Mesendoderm (in vitro differentiated cells): Measurements from ENCODE around the gene FGGY.

Experiments
- DNase-seq: peaks from one replicate; pipeline ENCODE4 v3.0.0; 2013
- H2AK5ac ChIP-seq: 2 replicates; pipeline ENCODE4 v1.6.1; 2013; ENCODE audit warnings: low read length, inconsistent platforms
- H2BK120ac ChIP-seq: 2 replicates; pipeline ENCODE4 v1.6.1; 2013; ENCODE audit warnings: low read depth, mild to moderate bottlenecking, low read length, moderate library complexity, mixed read lengths
- H2BK15ac ChIP-seq: replicated peaks from 2 replicates; pipeline ENCODE4 v1.6.1; 2013; ENCODE audit warnings: low read depth, mild to moderate bottlenecking, moderate library complexity
- H2BK5ac ChIP-seq: 2 replicates; pipeline ENCODE4 v1.6.1; 2013; ENCODE audit warnings: low read length, inconsistent platforms
- H3K18ac ChIP-seq: 2 replicates; pipeline ENCODE4 v1.6.1; 2013; ENCODE audit warnings: mild to moderate bottlenecking, low read length, mixed read lengths
- H3K23ac ChIP-seq: one replicate; pipeline ENCODE4 v1.6.1; 2013; ENCODE audit warnings: low read length
- H3K27ac ChIP-seq: 2 replicates; pipeline ENCODE4 v1.5.1; 2013; ENCODE audit warnings: low read depth, mild to moderate bottlenecking, inconsistent platforms, low read length, moderate library complexity
- H3K27me3 ChIP-seq: 2 replicates; pipeline ENCODE4 v1.6.1; 2013; ENCODE audit warnings: low read length, control low read depth, mild to moderate bottlenecking, inconsistent platforms; ENCODE audit not compliant: insufficient read depth, poor library complexity
- H3K36me3 ChIP-seq: 2 replicates; pipeline ENCODE4 v1.6.1; 2013; ENCODE audit warnings: low read length, inconsistent platforms; ENCODE audit not compliant: control insufficient read depth, insufficient read depth
- H3K4ac ChIP-seq: one replicate; pipeline ENCODE4 v1.6.1; 2013; ENCODE audit warnings: low read depth, mild to moderate bottlenecking, low read length, moderate library complexity
- H3K4me1 ChIP-seq: 2 replicates; pipeline ENCODE4 v1.6.1; 2013; ENCODE audit warnings: low read depth, low read length, inconsistent platforms; ENCODE audit not compliant: control insufficient read depth
- H3K4me2 ChIP-seq: 2 replicates; pipeline ENCODE4 v1.6.1; 2013; ENCODE audit warnings: low read length
- H3K4me3 ChIP-seq: 2 replicates; pipeline ENCODE4 v1.5.1; 2013; ENCODE audit warnings: mild to moderate bottlenecking, low read length
- H3K56ac ChIP-seq: one replicate; pipeline ENCODE4 v1.6.1; 2013; ENCODE audit warnings: low read length
- H3K79me1 ChIP-seq: 2 replicates; pipeline ENCODE4 v1.6.1; 2013; ENCODE audit warnings: low read length, inconsistent platforms
- H3K79me2 ChIP-seq: 2 replicates; pipeline ENCODE4 v1.6.1; 2013; ENCODE audit warnings: mild to moderate bottlenecking, low read length; ENCODE audit not compliant: control insufficient read depth, insufficient read depth
- H3K9ac ChIP-seq: 2 replicates; pipeline ENCODE4 v1.6.1; 2013; ENCODE audit warnings: low read length, inconsistent platforms
- H4K5ac ChIP-seq: one replicate; pipeline ENCODE4 v1.6.1; 2013; ENCODE audit warnings: low read length
- H4K8ac ChIP-seq: one replicate; pipeline ENCODE4 v1.6.1; 2013; ENCODE audit warnings: low read depth, mild to moderate bottlenecking, control low read depth, low read length, moderate library complexity
- WGBS: extraction: QIAGEN DNeasy Blood & Tissue Kit; methylation state at CpG from one replicate; pipeline ENCODE4 v1.1.7; 2013; ENCODE audit warnings: low lambda C conversion rate, missing lambda C conversion rate; ENCODE audit not compliant: insufficient coverage; ENCODE audit errors: extremely low coverage; 5-methylcytosine and 5-hydroxymethylcytosine counted together

Gene FGGY

GRCh38 chr1:59318271-59318860, 21.5 kb downstream of the FGGY start:
- Histone ChIP-seq H4K8ac (no peak overlapping the region), H2BK120ac (no peak overlapping the region), H3K9ac (no peak overlapping the region), H4K5ac (no peak overlapping the region), H3K36me3 (no peaks in the 10 kb centered on the region), H2AK5ac (no peak overlapping the region), H3K79me1 (no peaks in the 10 kb centered on the region), H2BK5ac (no peak overlapping the region), H2BK15ac (no peak overlapping the region), H3K4me3 (no peak overlapping the region), H3K4ac (no peak overlapping the region), H3K4me2 (no peak overlapping the region), H3K27me3 (no peaks in the 10 kb centered on the region), H3K23ac (no peak overlapping the region), H3K4me1 (peaks cover 7% of the 10 kb centered on the region), H3K56ac (no peak overlapping the region), H3K18ac (no peak overlapping the region), H3K79me2 (no peaks in the 10 kb centered on the region), H3K27ac (no peak overlapping the region)
- WGBS = no CpG with 5 or more reads among the region's 6 CpGs
- DNase-seq = no peak

- Histone ChIP-seq H3K27me3 (no peaks in the 10 kb centered on the region), H3K18ac (no peak overlapping the region), H4K8ac (no peak overlapping the region), H2BK5ac (no peak overlapping the region), H2BK15ac (no peak overlapping the region), H3K27ac (no peak overlapping the region), H2AK5ac (no peak overlapping the region), H3K4me3 (no peak overlapping the region), H3K9ac (no peak overlapping the region), H3K36me3 (no peaks in the 10 kb centered on the region), H3K56ac (no peak overlapping the region), H3K4me1 (no peaks in the 10 kb centered on the region), H4K5ac (no peak overlapping the region), H3K79me2 (no peaks in the 10 kb centered on the region), H3K23ac (no peak overlapping the region), H3K4me2 (no peak overlapping the region), H3K4ac (no peak overlapping the region), H3K79me1 (no peaks in the 10 kb centered on the region), H2BK120ac (no peak overlapping the region)
- no CpG with 5 or more reads among the region's 4 CpGs for WGBS
- no peak for DNase-seq
Measured at GRCh38 chr1:59322394-59322793, 25.5 kb downstream of the FGGY start.

GRCh38 chr1:59322814-59323213, 25.9 kb downstream of the FGGY start:
- H3K56ac ChIP-seq = no peak overlapping the region
- no peak overlapping the region for H3K23ac ChIP-seq
- H2BK5ac ChIP-seq = no peak overlapping the region
- H3K79me2 ChIP-seq = no peaks in the 10 kb centered on the region
- no peaks in the 10 kb centered on the region for H3K36me3 ChIP-seq
- H3K4me1 ChIP-seq = no peaks in the 10 kb centered on the region
- no peak overlapping the region for H3K4me3 ChIP-seq
- no peak overlapping the region for H3K4ac ChIP-seq
- H3K27me3 ChIP-seq = no peaks in the 10 kb centered on the region
- H4K8ac ChIP-seq = no peak overlapping the region
- no peaks in the 10 kb centered on the region for H3K79me1 ChIP-seq
- no peak overlapping the region for H3K9ac ChIP-seq
- H4K5ac ChIP-seq = no peak overlapping the region
- no peak overlapping the region for H3K18ac ChIP-seq
- H2AK5ac ChIP-seq = no peak overlapping the region
- H2BK120ac ChIP-seq = no peak overlapping the region
- no CpG with 5 or more reads among the region's 2 CpGs for WGBS
- no peak overlapping the region for H2BK15ac ChIP-seq
- H3K27ac ChIP-seq = no peak overlapping the region
- no peak overlapping the region for H3K4me2 ChIP-seq
- DNase-seq = no peak

GRCh38 chr1:59323879-59324278, 27.0 kb downstream of the FGGY start:
- no peaks in the 10 kb centered on the region for H3K36me3 ChIP-seq
- no peak overlapping the region for H3K23ac ChIP-seq
- no CpG with 5 or more reads among the region's 3 CpGs for WGBS
- no peaks in the 10 kb centered on the region for H3K4me1 ChIP-seq
- no peak overlapping the region for H3K27ac ChIP-seq
- H3K4ac ChIP-seq = no peak overlapping the region
- no peak overlapping the region for H2BK15ac ChIP-seq
- H2AK5ac ChIP-seq = no peak overlapping the region
- no peaks in the 10 kb centered on the region for H3K27me3 ChIP-seq
- H2BK120ac ChIP-seq = no peak overlapping the region
- H3K18ac ChIP-seq = no peak overlapping the region
- H3K4me2 ChIP-seq = no peak overlapping the region
- H3K79me1 ChIP-seq = no peaks in the 10 kb centered on the region
- no peak overlapping the region for H4K8ac ChIP-seq
- H3K4me3 ChIP-seq = no peak overlapping the region
- H3K79me2 ChIP-seq = no peaks in the 10 kb centered on the region
- DNase-seq = no peak
- H4K5ac ChIP-seq = no peak overlapping the region
- no peak overlapping the region for H3K56ac ChIP-seq
- no peak overlapping the region for H2BK5ac ChIP-seq
- H3K9ac ChIP-seq = no peak overlapping the region

GRCh38 chr1:59328353-59328752, 31.5 kb downstream of the FGGY start:
- Histone ChIP-seq H3K4me2 (no peak overlapping the region), H3K9ac (no peak overlapping the region), H2BK120ac (no peak overlapping the region), H3K27ac (no peak overlapping the region), H2BK15ac (no peak overlapping the region), H3K79me1 (no peaks in the 10 kb centered on the region), H3K23ac (no peak overlapping the region), H4K8ac (no peak overlapping the region), H3K4me3 (no peak overlapping the region), H2BK5ac (no peak overlapping the region), H3K4me1 (no peaks in the 10 kb centered on the region), H3K18ac (no peak overlapping the region), H2AK5ac (no peak overlapping the region), H3K56ac (no peak overlapping the region), H3K27me3 (no peaks in the 10 kb centered on the region), H4K5ac (no peak overlapping the region), H3K79me2 (no peaks in the 10 kb centered on the region), H3K4ac (no peak overlapping the region), H3K36me3 (no peaks in the 10 kb centered on the region)
- DNase-seq = no peak
- WGBS = no CpG with 5 or more reads among the region's 2 CpGs

- Histone ChIP-seq H2BK120ac (no peak overlapping the region), H3K9ac (no peak overlapping the region), H3K4me3 (no peak overlapping the region), H4K5ac (no peak overlapping the region), H3K56ac (no peak overlapping the region), H3K23ac (no peak overlapping the region), H3K79me1 (no peaks in the 10 kb centered on the region), H3K27me3 (no peaks in the 10 kb centered on the region), H3K79me2 (no peaks in the 10 kb centered on the region), H3K4me2 (no peak overlapping the region), H3K18ac (no peak overlapping the region), H2BK15ac (no peak overlapping the region), H3K4me1 (no peaks in the 10 kb centered on the region), H4K8ac (no peak overlapping the region), H2BK5ac (no peak overlapping the region), H2AK5ac (no peak overlapping the region), H3K4ac (no peak overlapping the region), H3K36me3 (no peaks in the 10 kb centered on the region), H3K27ac (no peak overlapping the region)
- no CpG with 5 or more reads among the region's 4 CpGs for WGBS
- DNase-seq = peak; percentile 41
Measured at GRCh38 chr1:59329412-59330053, 32.6 kb downstream of the FGGY start.
